Tibial artery (tissue), 4 donors: ENCODE data around the gene PYGB.
"Not testable (repeated sequence)": the region's sequence is repeated elsewhere in the genome, so short reads cannot be mapped to it uniquely, and the experiment has no call there.

Experiments used
- DNase-seq, 2 donors: peaks; one replicate each; pipeline ENCODE4 v3.0.0-alpha.2; 2019
- H3K27ac ChIP-seq, 2 donors: fragments of 200-600 bp; sonication (generic) in 1 of 2; 1 replicate in 1 of 2; 2 replicates in 1 of 2; pipeline ENCODE4 v1.5.1; 2018 to 2019; ENCODE audit warnings: mild to moderate bottlenecking in 1 of 2
- H3K27me3 ChIP-seq, 2 donors: fragments of 200-600 bp; sonication (generic) in 1 of 2; one replicate each; pipeline versions ENCODE4 v1.5.1 to v1.6.0; 2016 to 2019
- H3K36me3 ChIP-seq, 3 donors: fragments of 200-600 bp; sonication (generic) in 2 of 3; one replicate each; pipeline ENCODE4 v1.5.1; 2016 to 2019; ENCODE audit warnings: mild to moderate bottlenecking in 2 of 3
- H3K4me1 ChIP-seq, 4 donors: fragments of 200-600 bp; sonication (generic) in 2 of 4; 1 replicate in 3 of 4; 2 replicates in 1 of 4; pipeline ENCODE4 v1.5.1; 2016 to 2019
- H3K4me3 ChIP-seq, 2 donors: fragments of 200-600 bp; sonication (generic) in 1 of 2; 1 replicate in 1 of 2; 2 replicates in 1 of 2; pipeline ENCODE4 v1.5.1; 2018 to 2019; ENCODE audit warnings: mild to moderate bottlenecking in 2 of 2
- H3K9me3 ChIP-seq, 3 donors: fragments of 200-600 bp; sonication (generic) in 1 of 3; one replicate each; pipeline ENCODE4 v1.5.1; 2016 to 2019
- intact Hi-C: fragments of 100-400 bp; cut with DNase I; formaldehyde crosslinking; loops from one replicate; pipeline ENCODE4 v1.15.0; 2023; ENCODE audit warnings: low total_unique reads
- TF ChIP-seq, protein P1 (sequence below), 2 experiments: fragments of 200-600 bp in 1 of 2; fragments of 450-650 bp in 1 of 2; IDR thresholded peaks; one replicate each; pipeline ENCODE4 v1.5.1; 2017 to 2019; ENCODE audit warnings: antibody characterized with exemption in 2 of 2, mild to moderate bottlenecking in 1 of 2, moderate library complexity in 1 of 2

PYGB gene

DNA sequence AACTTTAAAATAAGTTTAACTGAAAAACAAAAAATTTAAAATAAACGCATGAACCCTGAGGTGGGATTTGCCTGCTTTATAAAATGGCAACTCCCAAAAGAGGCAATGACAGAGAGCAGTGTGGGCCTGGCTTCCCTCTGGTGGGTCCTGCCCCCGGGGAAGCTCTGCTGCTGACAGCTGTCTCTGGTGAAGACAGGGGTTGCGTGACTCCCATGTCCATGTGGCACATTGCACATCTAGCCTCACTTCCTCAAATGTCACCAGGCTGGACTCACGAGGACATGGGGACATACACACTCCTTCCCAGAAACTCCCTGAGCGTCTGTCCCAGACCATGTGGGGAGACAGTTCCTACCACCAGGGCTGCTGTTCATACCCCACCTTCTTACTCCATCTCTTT lies 76.5 kb downstream of the PYGB start:
- intact Hi-C loops: no loop called here
- peak; percentile 72 to 80 for DNase-seq
- H3K27me3 ChIP-seq: no peaks in the 10 kb centered on the region
- no peaks in the 10 kb centered on the region for H3K9me3 ChIP-seq
- no peak overlapping the region for H3K4me3 ChIP-seq
- H3K27ac ChIP-seq: no peak overlapping the region
- H3K36me3 ChIP-seq: peaks cover 16 to 33% (median 26%) of the 10 kb centered on the region in 3 donors
- peaks cover 0 to 23% (median 8%) of the 10 kb centered on the region in 4 donors for H3K4me1 ChIP-seq
- TF ChIP-seq, protein P1, sequence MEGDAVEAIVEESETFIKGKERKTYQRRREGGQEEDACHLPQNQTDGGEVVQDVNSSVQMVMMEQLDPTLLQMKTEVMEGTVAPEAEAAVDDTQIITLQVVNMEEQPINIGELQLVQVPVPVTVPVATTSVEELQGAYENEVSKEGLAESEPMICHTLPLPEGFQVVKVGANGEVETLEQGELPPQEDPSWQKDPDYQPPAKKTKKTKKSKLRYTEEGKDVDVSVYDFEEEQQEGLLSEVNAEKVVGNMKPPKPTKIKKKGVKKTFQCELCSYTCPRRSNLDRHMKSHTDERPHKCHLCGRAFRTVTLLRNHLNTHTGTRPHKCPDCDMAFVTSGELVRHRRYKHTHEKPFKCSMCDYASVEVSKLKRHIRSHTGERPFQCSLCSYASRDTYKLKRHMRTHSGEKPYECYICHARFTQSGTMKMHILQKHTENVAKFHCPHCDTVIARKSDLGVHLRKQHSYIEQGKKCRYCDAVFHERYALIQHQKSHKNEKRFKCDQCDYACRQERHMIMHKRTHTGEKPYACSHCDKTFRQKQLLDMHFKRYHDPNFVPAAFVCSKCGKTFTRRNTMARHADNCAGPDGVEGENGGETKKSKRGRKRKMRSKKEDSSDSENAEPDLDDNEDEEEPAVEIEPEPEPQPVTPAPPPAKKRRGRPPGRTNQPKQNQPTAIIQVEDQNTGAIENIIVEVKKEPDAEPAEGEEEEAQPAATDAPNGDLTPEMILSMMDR (IDR thresholded peaks at IDR 0.05): no peak

DNA sequence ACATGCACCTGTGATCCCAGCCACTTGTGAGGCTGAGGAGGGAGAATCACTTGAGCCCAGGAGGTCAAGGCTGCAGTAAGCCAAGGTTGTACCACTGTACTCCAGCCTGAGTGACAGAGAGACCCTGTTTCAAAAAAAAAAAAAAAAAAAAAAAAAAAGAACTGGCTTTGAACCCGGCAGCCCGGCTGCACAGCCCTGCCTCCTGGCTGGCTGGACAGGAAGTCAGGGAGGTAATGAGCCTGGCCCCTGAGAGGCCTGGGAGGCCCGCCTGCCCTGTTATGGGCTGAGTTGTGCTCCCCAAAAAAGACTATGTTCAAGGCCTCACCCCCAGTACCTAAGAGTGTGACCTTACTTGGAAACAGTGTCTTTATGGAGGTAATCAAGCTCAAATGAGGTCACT lies 77.2 kb downstream of the PYGB start:
- intact Hi-C loops: no loop called here

DNA sequence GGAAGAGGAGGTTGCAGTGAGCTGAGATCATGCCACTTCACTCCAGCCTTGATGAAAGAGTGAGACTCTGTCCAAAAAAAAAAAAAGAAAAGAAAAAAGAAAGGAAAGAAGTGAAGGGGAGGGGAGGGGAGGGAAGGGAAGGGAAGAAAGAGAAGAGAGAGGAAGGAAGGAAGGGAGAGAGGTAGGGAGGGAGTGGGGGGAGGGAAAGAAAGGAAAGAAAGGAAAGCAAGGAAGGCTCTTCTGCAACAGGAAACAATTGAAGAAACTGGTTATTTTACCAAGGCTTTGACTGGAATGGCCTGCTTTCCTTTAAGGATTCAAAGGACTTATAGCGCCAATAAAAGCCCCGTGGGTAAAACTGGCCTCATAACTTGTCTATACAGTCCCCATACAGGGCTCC lies 78.1 kb downstream of the PYGB start:
- TF ChIP-seq, protein P1 (IDR thresholded peaks at IDR 0.05): no peak
- H3K27me3 ChIP-seq: no peaks in the 10 kb centered on the region
- peaks cover 0 to 23% (median 8%) of the 10 kb centered on the region in 4 donors for H3K4me1 ChIP-seq
- no peak overlapping the region for H3K4me3 ChIP-seq
- peaks cover 16 to 23% (median 16%) of the 10 kb centered on the region in 3 donors for H3K36me3 ChIP-seq
- intact Hi-C loops: no loop called here
- no peak overlapping the region for H3K27ac ChIP-seq
- DNase-seq: no peak
- no peaks in the 10 kb centered on the region for H3K9me3 ChIP-seq

More for the DNA sequence above, 77.2 kb downstream of the PYGB start:
- Histone ChIP-seq H3K27ac (no peak overlapping the region), H3K4me1 (peaks cover 0 to 23% (median 8%) of the 10 kb centered on the region in 4 donors), H3K36me3 (peaks cover 16 to 30% (median 20%) of the 10 kb centered on the region in 3 donors), H3K9me3 (no peaks in the 10 kb centered on the region), H3K4me3 (no peak overlapping the region), H3K27me3 (no peaks in the 10 kb centered on the region)
- DNase-seq: no peak
- TF ChIP-seq, protein P1 (IDR thresholded peaks at IDR 0.05): no peak

DNA sequence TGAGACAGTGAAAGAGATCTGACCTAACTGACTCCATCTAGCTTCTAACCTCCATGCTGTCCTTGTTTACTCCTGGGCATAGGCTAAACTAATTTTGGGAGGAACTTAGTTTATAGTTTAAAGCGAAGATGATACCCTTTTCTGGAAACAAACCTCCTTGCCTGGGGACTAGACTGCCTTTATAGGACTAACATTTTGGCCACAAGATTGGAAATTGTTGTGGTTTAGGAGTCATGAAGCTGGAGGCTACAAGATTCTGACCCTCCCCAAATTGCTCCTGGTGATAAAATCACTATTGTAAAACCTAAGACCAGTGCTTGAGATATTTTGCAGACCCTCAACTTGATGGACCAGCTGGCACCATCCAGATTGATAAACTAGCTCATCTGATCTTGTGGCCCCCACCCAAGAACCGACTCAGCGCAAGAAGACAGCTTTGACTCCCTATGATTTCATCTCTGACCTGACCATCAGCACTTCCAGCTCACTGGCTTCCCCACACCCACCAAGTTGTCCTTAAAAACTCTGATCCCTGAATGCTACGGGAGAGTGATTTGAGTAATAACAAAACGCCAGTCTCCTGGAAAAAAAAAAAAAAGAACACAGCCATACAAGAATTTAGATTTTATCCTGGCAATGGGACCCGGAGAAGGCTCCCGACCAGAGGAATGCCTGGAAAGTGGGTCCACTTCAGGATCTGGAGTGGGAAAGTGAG lies 79.8 kb downstream of the PYGB start:
- Histone ChIP-seq H3K36me3 (peaks cover 2 to 6% (median 5%) of the 10 kb centered on the region in 3 donors), H3K27me3 (no peaks in the 10 kb centered on the region), H3K4me3 (no peak overlapping the region), H3K27ac (no peak overlapping the region), H3K4me1 (peaks cover 0 to 23% (median 8%) of the 10 kb centered on the region in 4 donors), H3K9me3 (no peaks in the 10 kb centered on the region)
- no peak for DNase-seq
- intact Hi-C loops: no loop called here
- TF ChIP-seq, protein P1 (IDR thresholded peaks at IDR 0.05): no peak

DNA sequence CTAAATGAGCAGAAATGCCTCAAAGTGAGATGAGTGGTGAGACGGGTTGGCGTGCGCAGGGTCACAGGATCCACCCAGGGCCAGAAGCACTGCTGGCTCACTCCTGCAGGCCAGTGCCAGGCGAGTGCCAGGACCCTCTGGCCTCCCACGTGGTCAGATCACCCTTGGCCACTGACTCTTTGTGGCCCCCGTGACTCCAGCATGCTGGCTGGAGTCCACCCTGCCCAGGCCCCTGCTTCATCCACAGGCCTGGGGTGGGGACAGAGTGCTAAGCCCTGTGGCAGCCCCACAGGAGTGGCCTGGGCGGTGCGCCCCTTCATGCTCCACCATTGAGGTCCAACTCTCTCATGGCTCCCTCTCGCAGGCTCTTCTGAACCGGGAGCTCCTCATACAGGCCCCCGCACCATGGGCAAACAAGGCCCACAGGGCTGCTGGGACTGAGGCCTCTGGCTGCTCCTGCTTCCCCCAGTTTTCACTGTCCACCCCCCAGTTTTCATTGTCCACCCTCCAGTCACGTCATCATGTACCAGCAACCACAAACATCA lies 81.1 kb downstream of the PYGB start:
- intact Hi-C loops: no loop called here
- Histone ChIP-seq H3K27me3 (no peaks in the 10 kb centered on the region), H3K4me3 (no peak overlapping the region), H3K4me1 (peaks cover 0 to 23% (median 8%) of the 10 kb centered on the region in 4 donors), H3K27ac (no peak overlapping the region), H3K36me3 (no peaks in the 10 kb centered on the region), H3K9me3 (no peaks in the 10 kb centered on the region)
- DNase-seq: no peak
- TF ChIP-seq, protein P1 (IDR thresholded peaks at IDR 0.05): no peak

DNA sequence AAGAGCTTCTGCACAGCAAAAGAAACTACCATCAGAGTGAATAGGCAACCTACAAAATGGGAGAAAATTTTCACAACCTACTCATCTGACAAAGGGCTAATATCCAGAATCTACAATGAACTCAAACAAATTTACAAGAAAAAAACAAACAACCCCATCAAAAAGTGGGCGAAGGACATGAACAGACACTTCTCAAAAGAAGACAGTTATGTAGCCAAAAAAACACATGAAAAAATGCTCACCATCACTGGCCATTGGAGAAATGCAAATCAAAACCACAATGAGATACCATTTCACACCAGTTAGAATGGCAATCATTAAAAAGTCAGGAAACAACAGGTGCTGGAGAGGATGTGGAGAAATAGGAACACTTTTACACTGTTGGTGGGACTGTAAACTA lies 87.1 kb downstream of the PYGB start:
- H3K36me3 ChIP-seq: peaks cover 0 to 11% (median 10%) of the 10 kb centered on the region in 3 donors
- H3K4me3 ChIP-seq, intact Hi-C loops, H3K27me3 ChIP-seq, H3K9me3 ChIP-seq, H3K27ac ChIP-seq, DNase-seq, H3K4me1 ChIP-seq: not testable (repeated sequence)
